HEK293T (cell line): Measurements from ENCODE around the gene NACC2.
"Not testable (repeated sequence)": the region's sequence is repeated elsewhere in the genome, so short reads cannot be mapped to it uniquely, and the experiment has no call there.

ENCODE experiments used
- CTCF ChIA-PET: fragments of 350-600 bp; formaldehyde crosslinking; extraction: SDS; loops from one replicate; lab custom pipeline; 2021; ENCODE audit warnings: antibody characterized with exemption, inconsistent platforms; lab: Yijun Ruan, JAX
- POLR2A ChIA-PET: fragments of 350-600 bp; formaldehyde crosslinking; extraction: SDS; loops from one replicate; lab custom pipeline; 2020; ENCODE audit warnings: antibody characterized with exemption, inconsistent platforms; lab: Yijun Ruan, JAX
- DNase-seq: peaks from one replicate; pipeline ENCODE4 v3.0.0; 2012; ENCODE audit warnings: mixed read lengths; ENCODE audit errors: extremely low spot score
- ARNT ChIP-seq: fragments of 450-650 bp; IDR thresholded peaks from 2 replicates; pipeline ENCODE4 v1.6.1; 2017; ENCODE audit warnings: mild to moderate bottlenecking
- BHLHE40 ChIP-seq: fragments of 450-650 bp; IDR thresholded peaks from 2 replicates; pipeline ENCODE4 v1.6.1; 2016; ENCODE audit warnings: mild to moderate bottlenecking, moderate library complexity, borderline replicate concordance
- CTBP1 ChIP-seq: fragments of 450-650 bp; IDR thresholded peaks from 2 replicates; pipeline ENCODE4 v1.6.1; 2016; ENCODE audit warnings: borderline replicate concordance
- ELF4 ChIP-seq: fragments of 450-650 bp; IDR thresholded peaks from 2 replicates; pipeline ENCODE4 v1.6.1; 2017; ENCODE audit warnings: antibody characterized with exemption
- FOXA1 ChIP-seq: fragments of 450-650 bp; IDR thresholded peaks from 2 replicates; pipeline ENCODE4 v1.6.1; 2016; ENCODE audit warnings: mild to moderate bottlenecking
- FOXK2 ChIP-seq: fragments of 450-650 bp; IDR thresholded peaks from 2 replicates; pipeline ENCODE4 v1.6.1; 2016; ENCODE audit warnings: mild to moderate bottlenecking
- FOXM1 ChIP-seq: fragments of 450-650 bp; IDR thresholded peaks from 2 replicates; pipeline ENCODE4 v1.6.1; 2017; ENCODE audit warnings: mild to moderate bottlenecking, borderline replicate concordance
- HDGF ChIP-seq: fragments of 450-650 bp; IDR thresholded peaks from 2 replicates; pipeline ENCODE4 v1.6.1; 2017; ENCODE audit warnings: antibody characterized with exemption, borderline replicate concordance
- L3MBTL2 ChIP-seq: fragments of 450-650 bp; conservative IDR thresholded peaks from 2 replicates; pipeline ENCODE4 v1.6.1; 2016; ENCODE audit warnings: mild to moderate bottlenecking
- LEF1 ChIP-seq: fragments of 450-650 bp; IDR thresholded peaks from 2 replicates; pipeline ENCODE4 v1.6.1; 2017; ENCODE audit warnings: mild to moderate bottlenecking, borderline replicate concordance
- NFRKB ChIP-seq: fragments of 450-650 bp; IDR thresholded peaks from 2 replicates; pipeline ENCODE4 v1.6.1; 2016; ENCODE audit warnings: mild to moderate bottlenecking, moderate library complexity
- SP1 ChIP-seq: fragments of 450-650 bp; IDR thresholded peaks from 2 replicates; pipeline ENCODE4 v1.6.1; 2017
- SUZ12 ChIP-seq: fragments of 450-650 bp; IDR thresholded peaks from 2 replicates; pipeline ENCODE4 v1.6.1; 2016; ENCODE audit warnings: mild to moderate bottlenecking
- TARDBP ChIP-seq: fragments of 450-650 bp; IDR thresholded peaks from 2 replicates; pipeline ENCODE4 v1.6.1; 2016
- ZNF384 ChIP-seq: fragments of 450-650 bp; IDR thresholded peaks from 2 replicates; pipeline ENCODE4 v1.6.1; 2016
- TF ChIP-seq, protein P1 (sequence below): fragments of 450-650 bp; IDR thresholded peaks from 2 replicates; pipeline ENCODE4 v1.6.1; 2016

NACC2 gene

DNA sequence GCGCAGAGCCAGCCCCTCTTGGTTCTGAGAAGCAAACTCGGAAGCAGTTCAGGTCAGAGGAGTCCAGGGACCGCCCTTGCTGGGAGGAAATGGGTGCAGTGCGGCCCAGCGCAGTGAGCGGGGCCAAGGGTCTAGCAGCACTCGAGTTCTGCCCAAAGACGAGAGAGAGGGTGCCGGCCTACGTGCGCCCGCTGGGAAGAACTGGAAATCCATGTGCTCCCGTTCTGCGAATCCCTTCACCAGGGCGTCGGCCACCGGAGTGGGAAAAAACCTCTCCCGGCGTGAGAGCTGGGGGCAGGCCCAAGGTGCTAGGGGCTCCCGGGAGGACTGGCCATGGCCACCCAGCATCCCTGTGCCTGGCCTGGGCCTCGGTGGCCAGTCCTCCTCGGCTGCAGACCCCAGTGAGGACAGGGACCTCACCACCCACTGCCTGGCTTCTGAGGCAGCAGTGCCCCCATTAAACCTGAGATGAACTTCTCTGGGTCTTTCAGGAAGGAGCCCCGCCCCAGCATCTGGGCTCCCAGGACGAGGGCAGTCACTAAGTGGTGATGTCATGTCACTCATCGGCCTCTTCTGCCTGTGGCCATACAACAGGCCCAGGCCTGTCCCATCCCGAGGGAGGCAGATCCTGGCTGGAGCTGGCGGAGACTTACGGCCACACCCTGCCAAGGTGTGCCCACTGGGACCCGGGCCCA, 13.0 kb upstream of the NACC2 start:
- ChIA-PET CTCF (no interaction called here), POLR2A (interaction anchor here (0.9 to 2.1 kb wide), 3 partner anchors 10 to 14 kb away, joined by 3 to 11 read pairs (median 3); partner anchors contain the start of gene TMEM250)
- TF ChIP-seq SUZ12 (no peak), FOXA1 (no peak), LEF1 (no peak), BHLHE40 (no peak), HDGF (no peak), TARDBP (no peak), CTBP1 (no peak), NFRKB (no peak), FOXM1 (no peak), ARNT (no peak), ZNF384 (no peak), L3MBTL2 (no peak), SP1 (no peak)
- TF ChIP-seq, protein P1, sequence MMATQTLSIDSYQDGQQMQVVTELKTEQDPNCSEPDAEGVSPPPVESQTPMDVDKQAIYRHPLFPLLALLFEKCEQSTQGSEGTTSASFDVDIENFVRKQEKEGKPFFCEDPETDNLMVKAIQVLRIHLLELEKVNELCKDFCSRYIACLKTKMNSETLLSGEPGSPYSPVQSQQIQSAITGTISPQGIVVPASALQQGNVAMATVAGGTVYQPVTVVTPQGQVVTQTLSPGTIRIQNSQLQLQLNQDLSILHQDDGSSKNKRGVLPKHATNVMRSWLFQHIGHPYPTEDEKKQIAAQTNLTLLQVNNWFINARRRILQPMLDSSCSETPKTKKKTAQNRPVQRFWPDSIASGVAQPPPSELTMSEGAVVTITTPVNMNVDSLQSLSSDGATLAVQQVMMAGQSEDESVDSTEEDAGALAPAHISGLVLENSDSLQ: no peak; the same call in 1 of the 2 replicates
- DNase-seq: no peak

DNA sequence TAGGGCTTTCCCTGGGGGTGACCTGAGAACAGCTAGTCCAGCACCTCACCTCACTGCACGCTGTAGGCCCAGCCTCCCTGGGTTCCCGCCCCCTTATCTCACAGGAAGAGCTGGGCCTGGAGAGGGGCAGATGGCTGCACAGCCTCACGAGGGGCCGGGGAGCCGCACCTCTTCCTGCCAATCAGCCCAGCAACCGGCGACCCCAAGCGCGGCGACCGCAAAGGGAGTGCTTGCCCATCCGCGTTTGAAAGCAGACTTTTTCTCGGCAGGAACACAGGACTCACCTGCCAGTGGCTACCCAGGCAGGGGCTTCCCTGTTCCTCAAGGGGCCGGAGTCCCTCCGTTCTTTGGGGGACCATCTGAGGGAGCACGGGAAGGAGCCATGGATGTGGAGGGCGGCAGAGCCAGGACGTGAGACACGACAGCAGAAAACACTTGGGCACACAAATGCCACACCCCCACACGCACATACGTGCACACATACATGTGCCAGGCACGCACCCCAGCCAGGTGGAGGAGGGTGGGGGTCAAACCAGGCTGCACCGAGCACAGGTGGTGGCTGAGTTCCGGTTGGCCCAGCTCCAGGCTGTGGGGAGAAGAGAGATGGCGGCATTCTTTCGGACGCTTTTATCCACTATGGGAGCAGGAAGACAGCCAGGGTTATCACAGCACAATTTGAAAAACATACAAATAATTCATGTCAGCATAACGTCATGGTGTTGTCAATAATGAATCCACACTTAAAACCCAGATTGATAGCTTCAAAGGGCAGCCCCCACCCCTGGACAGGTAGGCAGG, 12.3 kb upstream of the NACC2 start:
- TF ChIP-seq SUZ12: no peak
- no peak for DNase-seq
- CTCF ChIA-PET: no interaction called here
- POLR2A ChIA-PET: no interaction called here

DNA sequence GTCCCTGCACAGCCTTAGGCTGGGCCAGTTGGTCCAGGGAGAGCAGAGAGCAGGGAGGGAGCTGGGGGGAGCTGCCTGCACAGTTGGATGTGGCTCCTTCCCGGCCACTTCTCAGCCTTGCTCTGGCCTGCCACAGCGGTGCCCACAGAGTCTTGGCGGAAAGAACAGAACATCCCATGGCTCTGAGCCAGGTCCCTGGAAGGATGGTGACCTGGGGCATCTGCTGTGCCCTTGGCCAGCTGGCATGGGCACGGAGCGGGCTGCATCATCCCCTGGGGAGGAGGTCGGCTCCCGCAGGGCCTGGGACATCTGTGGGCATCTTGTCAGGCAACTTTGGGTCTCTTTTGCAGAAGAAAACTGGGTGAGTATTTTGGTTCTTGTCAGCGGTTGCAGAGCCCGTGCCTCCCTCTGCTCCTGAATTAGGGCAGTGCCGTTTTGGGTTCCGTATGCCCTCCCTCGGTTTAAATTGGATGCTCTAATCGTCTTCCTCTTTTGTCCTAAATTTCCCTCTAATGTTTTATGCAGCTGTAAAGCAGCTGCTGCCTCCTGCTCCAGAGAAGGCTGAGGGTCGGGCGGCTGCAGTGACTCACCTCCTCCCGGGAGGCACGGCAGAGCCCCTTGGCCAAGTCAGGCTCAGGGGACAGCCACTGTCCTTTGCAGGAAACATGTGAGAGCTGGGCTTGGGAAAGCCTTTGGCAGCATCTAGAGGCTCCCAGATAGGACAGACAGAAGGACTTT, 10.5 kb upstream of the NACC2 start:
- TF ChIP-seq FOXM1 (no peak), FOXK2 (no peak), FOXA1 (no peak), L3MBTL2 (no peak), TARDBP (no peak), SUZ12 (no peak), ZNF384 (no peak), ELF4 (no peak), HDGF (no peak), SP1 (no peak), ARNT (no peak), BHLHE40 (no peak)
- TF ChIP-seq, protein P1: no peak
- POLR2A ChIA-PET: no interaction called here
- CTCF ChIA-PET: no interaction called here
- no peak for DNase-seq

DNA sequence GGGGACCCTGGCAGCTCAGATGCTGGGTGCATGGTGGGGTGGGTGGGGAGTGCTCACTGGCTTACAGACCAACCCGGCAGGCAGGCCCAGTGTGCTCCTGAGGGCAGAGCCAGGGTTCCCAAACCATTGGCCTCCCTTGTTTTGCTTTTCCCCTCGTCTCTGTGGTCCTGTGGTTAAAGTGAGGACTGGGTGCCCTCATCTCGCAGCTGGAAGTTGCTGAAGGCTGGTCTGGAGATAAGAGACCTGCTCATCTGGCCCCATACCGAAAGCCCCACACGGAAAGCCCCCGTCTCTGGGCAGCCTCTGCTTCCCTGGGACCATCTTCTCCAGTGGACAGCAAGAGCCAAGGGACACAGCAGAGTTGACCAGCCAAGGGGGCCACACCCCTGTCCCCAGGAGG, 9.8 kb upstream of the NACC2 start:
- no peak for DNase-seq
- TF ChIP-seq FOXK2: no peak
- TF ChIP-seq CTBP1: no peak
- TF ChIP-seq ZNF384: no peak
- POLR2A ChIA-PET: no interaction called here
- CTCF ChIA-PET: interaction anchor here (0.6 kb wide), 1 partner anchor 8 kb away, joined by 3 read pairs; no protein-coding TSS in a partner anchor

DNA sequence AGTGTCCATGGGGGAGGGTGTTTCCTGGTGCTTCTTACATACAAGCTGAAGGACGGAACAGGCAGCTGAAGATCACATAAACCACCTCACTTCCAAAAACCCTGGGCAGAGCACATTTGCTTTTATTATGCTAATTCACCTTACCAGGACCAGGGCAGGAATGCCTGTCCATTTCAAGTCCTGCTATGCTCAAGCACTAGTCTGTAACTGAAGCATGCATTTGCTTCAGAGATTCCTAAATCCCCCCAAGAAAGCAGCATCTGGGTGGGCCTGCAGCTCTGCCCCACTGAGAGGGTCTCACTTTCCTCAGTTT, 9.4 kb upstream of the NACC2 start:
- TF ChIP-seq ARNT: no peak
- no peak for TF ChIP-seq CTBP1
- TF ChIP-seq FOXA1: no peak
- TF ChIP-seq LEF1: no peak
- no peak for TF ChIP-seq TARDBP
- no peak for TF ChIP-seq ZNF384
- no peak for TF ChIP-seq HDGF
- TF ChIP-seq, protein P1: no peak
- TF ChIP-seq ELF4: no peak
- no peak for TF ChIP-seq L3MBTL2
- no peak for TF ChIP-seq FOXK2
- no peak for TF ChIP-seq SP1
- TF ChIP-seq SUZ12: no peak
- TF ChIP-seq NFRKB: no peak
- no peak for DNase-seq
- POLR2A ChIA-PET: no interaction called here
- CTCF ChIA-PET: interaction anchor here (0.6 kb wide), 1 partner anchor 8 kb away, joined by 3 read pairs; no protein-coding TSS in a partner anchor

DNA sequence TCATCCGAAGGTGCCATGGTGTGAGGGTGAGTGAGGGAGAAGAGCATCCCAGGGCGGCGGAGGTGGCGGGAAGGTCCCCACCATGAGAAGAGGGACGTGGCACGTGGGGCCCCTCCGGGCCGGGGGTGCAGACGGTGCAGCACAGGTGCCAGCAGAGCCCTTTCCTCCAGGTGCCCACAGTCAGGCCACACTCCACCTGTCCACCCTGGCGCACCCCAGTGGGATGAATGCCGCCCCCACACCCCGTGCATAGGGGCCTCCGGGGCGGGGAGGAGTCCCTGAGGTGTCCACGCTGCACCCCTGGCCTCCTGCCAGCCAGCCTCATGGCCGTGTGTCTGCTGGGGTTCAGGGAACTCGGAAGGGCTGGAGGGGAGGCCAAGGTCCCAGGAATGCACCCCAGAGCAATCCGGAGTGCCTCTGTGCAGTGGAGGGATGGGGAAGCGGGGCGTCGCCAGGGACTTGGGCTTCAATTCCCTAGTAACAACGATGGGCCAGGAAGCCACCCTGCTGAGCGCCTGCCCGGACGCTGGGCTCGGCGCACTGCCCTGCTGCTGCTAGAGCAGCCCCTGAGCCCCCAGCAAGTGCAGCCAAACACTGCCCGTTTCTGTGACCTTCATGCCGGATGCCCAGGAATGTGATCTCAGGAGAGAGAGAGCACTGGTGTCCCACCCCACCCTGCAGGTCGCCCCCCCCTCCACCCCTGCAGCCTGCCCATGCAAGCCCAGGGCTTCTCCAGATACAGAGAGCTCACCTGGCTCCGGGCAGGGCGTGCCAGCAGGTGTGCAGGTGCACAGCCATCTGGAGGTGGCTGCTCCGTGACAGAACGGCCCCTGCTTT, 8.8 kb upstream of the NACC2 start:
- TF ChIP-seq FOXM1: no peak
- no peak for TF ChIP-seq LEF1
- TF ChIP-seq ARNT: no peak
- TF ChIP-seq FOXA1: no peak
- TF ChIP-seq, protein P1: no peak
- no peak for TF ChIP-seq BHLHE40
- TF ChIP-seq SUZ12: no peak
- POLR2A ChIA-PET: no interaction called here
- no peak for DNase-seq
- CTCF ChIA-PET: interaction anchor here (0.6 kb wide), 1 partner anchor 7 kb away, joined by 3 read pairs; no protein-coding TSS in a partner anchor

DNA sequence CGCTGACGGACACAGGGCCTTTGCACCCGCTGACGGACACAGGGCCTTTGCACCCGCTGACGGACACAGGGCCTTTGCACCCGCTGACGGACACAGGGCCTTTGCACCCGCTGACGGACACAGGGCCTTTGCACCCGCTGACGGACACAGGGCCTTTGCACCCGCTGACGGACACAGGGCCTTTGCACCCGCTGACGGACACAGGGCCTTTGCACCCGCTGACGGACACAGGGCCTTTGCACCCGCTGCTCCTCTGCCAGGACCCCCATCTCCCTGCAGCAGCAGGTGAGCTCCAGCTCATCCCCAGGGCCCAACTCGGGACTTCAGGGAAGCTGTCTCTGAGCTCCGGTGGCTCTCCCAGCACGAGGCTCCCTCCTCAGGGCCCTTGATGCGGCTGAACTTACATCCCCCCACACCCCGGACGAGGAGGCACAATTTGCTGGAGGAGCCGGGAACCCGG, 6.6 kb upstream of the NACC2 start:
- CTCF ChIA-PET, DNase-seq, POLR2A ChIA-PET: not testable (repeated sequence)
